ENCODE results near the gene ZEB2.

The ZEB2 gene

GRCh38 chr2:144519934-144520731, at the start of gene ZEB2:
Gene ZEB2, minus strand, starts transcription at chr2:144520119. Its CDS starts 2,769 bp downstream, at chr2:144517350.
- DNase-seq = no peak

- DNase-seq = no peak
Observed at GRCh38 chr2:144567745-144568144, 47.8 kb upstream of the ZEB2 start.

DNA sequence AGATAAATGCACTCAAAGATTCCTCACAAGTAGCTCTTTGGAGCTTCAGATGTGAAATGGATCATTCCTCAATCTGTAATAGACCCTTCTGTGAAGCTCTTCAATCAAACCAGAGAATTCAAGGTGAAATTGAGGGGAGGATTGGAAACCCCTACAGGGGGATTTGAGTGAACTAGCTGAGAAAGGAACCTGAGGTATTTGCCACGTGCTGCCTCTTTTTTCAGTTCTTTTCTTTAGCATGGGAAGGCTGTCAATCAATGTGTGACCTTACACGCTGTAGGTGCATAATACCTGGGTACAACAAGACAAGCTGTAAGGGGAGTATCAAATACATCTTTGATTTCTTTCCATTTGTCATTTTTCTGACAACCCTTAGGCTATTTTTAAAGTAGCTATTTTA, 46.5 kb upstream of the ZEB2 start:
- DNase-seq = no peak

DNA sequence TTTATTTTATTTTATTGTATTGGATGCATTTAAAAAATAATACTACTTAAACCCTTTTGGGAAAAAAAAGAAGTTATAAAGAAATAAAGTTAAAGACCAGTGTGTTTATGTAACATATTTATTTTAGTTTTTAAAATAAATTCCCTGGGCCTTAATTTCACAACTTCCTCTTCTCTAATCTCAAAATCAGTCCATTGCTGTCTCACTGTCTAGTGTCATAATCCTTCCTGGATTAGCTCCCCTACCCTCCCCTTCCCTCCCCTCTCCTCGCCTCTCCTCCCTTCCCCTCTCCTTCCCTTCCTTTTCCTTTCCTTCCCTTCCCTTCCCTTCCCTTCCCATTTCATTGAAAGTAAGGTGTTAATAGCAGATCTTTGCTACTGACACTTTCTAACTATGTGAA, 40.3 kb upstream of the ZEB2 start:
- no peak for DNase-seq

GRCh38 chr2:144559681-144560080, 39.8 kb upstream of the ZEB2 start:
- DNase-seq = no peak

GRCh38 chr2:144559242-144559641, 39.3 kb upstream of the ZEB2 start:
- DNase-seq = no peak

DNA sequence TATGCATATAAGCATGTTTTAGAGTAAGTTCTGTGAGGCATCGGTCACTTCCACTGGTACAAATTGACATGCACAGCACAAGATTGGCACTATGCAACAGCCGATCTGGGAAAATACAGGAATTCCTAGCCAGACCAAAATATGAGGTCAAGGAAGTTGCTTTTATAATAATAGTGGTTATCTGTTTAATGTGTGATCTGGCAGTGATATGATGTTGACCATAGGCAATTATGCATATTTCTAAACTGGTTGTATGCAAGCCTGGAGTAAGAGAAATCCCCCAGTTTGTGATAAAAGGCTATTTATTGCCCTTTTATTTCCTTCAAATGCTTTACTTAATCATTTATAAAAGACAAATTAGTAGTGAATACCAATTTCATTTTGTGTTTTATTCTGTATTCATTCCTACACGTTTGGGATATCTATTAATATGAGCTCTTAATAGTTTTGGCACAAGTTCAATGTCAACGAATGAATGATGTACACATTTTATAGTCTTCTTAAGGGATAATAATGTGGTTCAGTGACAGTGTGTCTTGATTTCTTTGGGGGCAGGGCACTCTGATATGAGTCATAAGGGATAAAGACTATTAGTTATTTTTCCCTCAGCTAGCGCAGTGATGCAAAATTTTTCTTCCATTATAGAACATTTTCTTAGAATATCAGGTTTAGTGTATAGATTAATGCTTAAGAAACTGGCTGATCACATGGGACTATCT, 34.7 kb upstream of the ZEB2 start:
- DNase-seq = no peak

- DNase-seq = no peak
Observed at GRCh38 chr2:144553379-144553778, 33.5 kb upstream of the ZEB2 start.

GRCh38 chr2:144552821-144553220, 32.9 kb upstream of the ZEB2 start:
- no peak for DNase-seq

- DNase-seq = no peak
Observed at GRCh38 chr2:144550911-144551310, 31.0 kb upstream of the ZEB2 start.

- DNase-seq = no peak
Observed at GRCh38 chr2:144550084-144550483, 30.2 kb upstream of the ZEB2 start.

DNA sequence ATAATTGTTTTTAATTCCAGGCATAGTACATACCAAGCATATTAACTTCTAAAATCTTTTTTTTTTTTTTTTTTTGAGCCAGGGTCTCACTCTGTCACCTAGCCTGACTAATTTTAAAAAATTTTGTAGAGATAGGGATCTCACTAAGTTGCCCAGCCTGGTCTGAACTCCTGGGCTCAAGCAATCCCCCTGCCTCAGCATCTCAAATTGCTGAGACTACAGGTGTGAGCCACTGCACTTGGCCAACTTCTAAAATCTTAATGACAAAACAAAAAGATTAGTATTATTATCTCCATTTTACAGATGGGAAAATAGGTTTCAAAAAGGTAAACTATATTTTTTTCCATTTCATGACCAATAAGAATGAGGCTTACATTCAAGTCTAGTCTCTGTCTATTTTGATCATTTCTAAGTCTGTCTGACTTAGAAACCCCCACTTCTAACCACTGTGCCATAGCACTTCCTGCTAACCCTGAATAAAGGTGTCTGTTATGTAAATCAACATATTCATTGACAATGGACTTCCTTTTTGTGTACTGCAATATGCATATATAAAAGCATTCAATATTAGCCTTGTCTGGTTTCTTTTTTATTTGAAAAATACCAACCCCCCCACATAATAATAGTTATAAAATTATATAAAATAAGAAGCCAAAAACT, 28.7 kb upstream of the ZEB2 start:
- no peak for DNase-seq

DNA sequence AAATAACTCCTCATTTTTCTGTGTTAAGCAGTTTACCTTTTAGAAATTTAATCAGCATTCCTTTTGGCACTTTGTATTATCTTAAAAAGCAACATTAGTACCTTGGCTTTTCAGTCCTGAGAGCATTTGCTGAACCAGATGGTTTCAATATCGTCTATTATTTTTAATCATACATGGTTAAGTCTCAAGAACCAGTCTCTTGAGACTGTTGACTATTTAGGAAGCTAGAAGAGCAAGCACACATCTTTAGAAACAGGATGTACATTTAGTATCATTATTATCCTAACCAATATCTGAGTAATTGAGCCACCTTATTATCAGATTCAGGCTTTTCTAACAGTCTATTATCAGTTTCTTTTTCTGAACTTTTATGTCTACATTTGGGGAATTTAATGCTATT, 28.2 kb upstream of the ZEB2 start:
- DNase-seq = no peak

DNA sequence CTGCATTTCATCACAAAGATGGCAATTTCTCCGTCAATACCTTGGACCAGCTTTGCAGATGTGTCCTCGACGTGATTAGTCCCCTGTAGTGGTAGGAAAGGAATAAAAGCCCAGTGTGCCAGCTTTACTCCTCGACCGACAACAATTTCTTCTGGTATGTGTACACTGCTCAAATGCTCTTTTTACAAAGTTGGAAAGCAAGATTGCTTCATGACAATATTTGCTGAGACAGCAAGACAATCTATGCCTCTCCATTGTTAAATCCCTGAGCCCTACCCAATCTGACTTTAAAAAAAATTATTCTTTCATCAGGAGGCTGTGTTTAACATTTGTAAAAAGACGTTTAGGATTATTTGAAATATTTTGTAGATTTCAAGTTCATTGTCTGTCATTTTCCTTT, 27.6 kb upstream of the ZEB2 start:
- no peak for DNase-seq

- no peak for DNase-seq
Observed at GRCh38 chr2:144546933-144547332, 27.0 kb upstream of the ZEB2 start.

DNA sequence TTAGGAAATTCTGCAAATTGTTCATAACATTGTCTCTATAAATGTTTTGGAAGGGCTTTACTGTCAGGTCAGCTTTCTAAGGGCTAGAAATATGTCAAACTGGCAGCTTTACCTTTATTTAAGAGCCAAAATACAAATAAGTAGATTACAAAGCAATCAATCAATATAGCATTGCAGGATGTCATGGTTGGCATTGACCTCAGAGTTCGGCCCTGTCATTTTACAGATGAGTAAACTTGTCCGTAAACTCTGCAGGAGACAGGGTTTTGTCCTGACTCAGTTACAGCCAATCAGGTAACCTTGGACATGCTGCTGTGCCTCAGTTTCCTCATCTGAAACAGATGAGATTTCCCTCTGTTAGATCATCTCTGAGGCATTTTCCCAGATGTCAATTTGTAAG, 25.9 kb upstream of the ZEB2 start:
- DNase-seq = no peak

- DNase-seq = no peak
Observed at GRCh38 chr2:144544053-144544452, 24.1 kb upstream of the ZEB2 start.

DNA sequence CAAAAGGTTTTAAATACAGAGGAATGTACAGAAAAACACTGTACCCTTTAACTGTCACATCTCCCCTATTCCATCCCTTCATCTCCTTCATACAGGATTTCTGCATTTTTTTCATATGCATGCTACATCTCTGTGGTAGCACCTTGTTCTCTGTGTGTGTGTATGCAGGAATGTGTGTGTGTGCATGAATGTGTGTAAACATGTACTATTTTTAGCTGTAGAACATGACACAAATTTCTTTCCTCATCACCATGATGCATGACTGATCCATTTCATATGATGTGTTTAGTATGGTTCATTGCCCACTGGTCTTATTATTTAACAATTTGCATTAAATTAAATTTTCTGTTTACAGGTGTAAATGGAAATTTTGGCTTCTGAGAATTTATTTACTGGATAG, 21.5 kb upstream of the ZEB2 start:
- no peak for DNase-seq

GRCh38 chr2:144539289-144539782, 19.4 kb upstream of the ZEB2 start:
- DNase-seq = no peak

- no peak for DNase-seq
Observed at GRCh38 chr2:144535300-144535699, 15.4 kb upstream of the ZEB2 start.

GRCh38 chr2:144533221-144533620, 13.3 kb upstream of the ZEB2 start:
- no peak for DNase-seq

GRCh38 chr2:144530596-144530995, 10.7 kb upstream of the ZEB2 start:
- DNase-seq = no peak

DNA sequence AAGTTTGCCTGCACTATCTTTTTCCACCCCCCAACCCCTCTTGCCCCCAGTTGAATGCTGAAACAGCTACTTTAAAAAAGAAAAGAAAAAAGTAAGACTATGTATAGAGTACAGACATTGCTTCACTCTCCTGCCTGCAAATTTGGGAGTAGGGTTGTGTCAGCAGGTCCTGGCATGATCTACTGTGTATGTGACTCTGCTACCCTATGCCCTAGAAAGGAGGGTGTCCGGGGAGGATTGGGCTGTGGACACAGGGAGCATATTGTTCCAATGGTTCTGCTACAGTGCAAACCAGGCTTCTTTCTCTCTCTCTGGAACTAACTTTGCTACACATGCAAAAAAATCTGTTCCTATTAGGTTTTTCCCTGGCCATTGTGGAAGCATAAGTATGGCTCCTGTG, 9.9 kb upstream of the ZEB2 start:
- DNase-seq = no peak

GRCh38 chr2:144528108-144528507, 8.2 kb upstream of the ZEB2 start:
- DNase-seq = no peak
